ENCODE results near the gene CFAP73. TPM values are rescaled to one million over a fixed set of nuclear protein-coding genes. Genes with fewer than 3 reads are reported as not detected.

The CFAP73 gene
- total and polyA plus RNA-seq, 2 experiments from 2014 or later: 0.50 to 0.59 TPM

DNA sequence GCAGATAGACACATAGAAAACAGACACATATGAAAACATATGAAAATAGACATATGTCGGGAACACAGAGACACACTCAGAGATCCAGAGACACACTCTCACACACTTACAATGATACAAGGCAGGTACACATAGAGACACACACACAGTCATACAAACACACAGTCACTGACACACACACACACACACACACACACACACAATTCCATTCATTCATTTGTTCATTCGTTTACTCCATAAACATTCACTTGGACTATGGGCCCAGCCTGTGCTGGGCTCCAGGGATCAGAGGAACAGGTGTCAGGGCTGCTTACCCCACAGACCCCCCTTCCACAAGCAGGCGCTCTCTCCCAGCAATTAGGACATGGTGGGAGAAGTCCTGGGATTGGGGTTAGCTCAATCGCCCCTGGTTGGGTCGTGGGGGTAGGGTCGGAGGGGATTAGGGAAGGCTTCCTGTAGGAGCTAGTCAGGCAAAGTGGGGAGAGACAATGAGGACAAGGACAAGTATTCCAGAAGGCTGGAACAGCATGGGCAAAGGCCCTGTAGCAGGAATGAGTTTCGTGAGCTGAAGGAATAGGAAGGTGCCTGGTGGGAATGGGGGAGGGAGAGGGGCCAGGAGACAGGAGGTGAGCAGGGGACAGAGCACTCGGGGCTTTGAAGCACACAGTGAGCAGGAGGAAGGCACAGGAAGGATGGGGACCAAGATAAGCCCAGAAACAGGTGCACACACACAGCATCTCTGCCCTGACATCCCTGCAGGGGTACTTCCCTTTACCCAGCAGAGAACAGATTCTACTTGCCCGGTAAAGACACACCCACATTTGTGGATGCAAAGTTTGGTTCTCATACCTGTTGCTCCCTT, 20.5 kb upstream of the CFAP73 start:
- DNase-seq (ENCODE audit: low spot score) (no peak), ATAC-seq (peak; percentile 18; the same call in 2 of the 3 replicates)
- H3K4me3 Mint-ChIP-seq: no peak overlapping the region
- Histone ChIP-seq H3K9me2 (ENCODE audit: insufficient read depth) (no peaks in the 10 kb centered on the region), H3K36me3 (ENCODE audit: insufficient read depth) (no peaks in the 10 kb centered on the region), H3K4me1 (ENCODE audit: insufficient read depth) (no peaks in the 10 kb centered on the region), H3K27me3 (ENCODE audit: insufficient read depth) (no peaks in the 10 kb centered on the region), H4K20me1 (replicated peaks; ENCODE audit: insufficient read depth) (peaks cover 3% of the 10 kb centered on the region; the same call in 1 of the 2 replicates), H3K4me3 (no peak overlapping the region), H2AFZ (no peak overlapping the region), H3K27ac (ENCODE audit: low read depth) (no peak overlapping the region), H3K79me2 (replicated peaks; ENCODE audit: insufficient read depth) (no peaks in the 10 kb centered on the region), H3F3A (replicated peaks; ENCODE audit: low read depth) (no peaks in the 10 kb centered on the region), H3K4me2 (no peak overlapping the region)
- TF ChIP-seq POLR2AphosphoS5 (IDR thresholded peaks at IDR 0.05; ENCODE audit: low read depth) (no peak), CREB1 (CRISPR knock-in tag; IDR thresholded peaks at IDR 0.05; ENCODE audit: low read depth) (no peak), EZH2phosphoT487 (IDR thresholded peaks at IDR 0.05; ENCODE audit: unreplicated experiment) (no peak)
- TF ChIP-seq, protein P1, sequence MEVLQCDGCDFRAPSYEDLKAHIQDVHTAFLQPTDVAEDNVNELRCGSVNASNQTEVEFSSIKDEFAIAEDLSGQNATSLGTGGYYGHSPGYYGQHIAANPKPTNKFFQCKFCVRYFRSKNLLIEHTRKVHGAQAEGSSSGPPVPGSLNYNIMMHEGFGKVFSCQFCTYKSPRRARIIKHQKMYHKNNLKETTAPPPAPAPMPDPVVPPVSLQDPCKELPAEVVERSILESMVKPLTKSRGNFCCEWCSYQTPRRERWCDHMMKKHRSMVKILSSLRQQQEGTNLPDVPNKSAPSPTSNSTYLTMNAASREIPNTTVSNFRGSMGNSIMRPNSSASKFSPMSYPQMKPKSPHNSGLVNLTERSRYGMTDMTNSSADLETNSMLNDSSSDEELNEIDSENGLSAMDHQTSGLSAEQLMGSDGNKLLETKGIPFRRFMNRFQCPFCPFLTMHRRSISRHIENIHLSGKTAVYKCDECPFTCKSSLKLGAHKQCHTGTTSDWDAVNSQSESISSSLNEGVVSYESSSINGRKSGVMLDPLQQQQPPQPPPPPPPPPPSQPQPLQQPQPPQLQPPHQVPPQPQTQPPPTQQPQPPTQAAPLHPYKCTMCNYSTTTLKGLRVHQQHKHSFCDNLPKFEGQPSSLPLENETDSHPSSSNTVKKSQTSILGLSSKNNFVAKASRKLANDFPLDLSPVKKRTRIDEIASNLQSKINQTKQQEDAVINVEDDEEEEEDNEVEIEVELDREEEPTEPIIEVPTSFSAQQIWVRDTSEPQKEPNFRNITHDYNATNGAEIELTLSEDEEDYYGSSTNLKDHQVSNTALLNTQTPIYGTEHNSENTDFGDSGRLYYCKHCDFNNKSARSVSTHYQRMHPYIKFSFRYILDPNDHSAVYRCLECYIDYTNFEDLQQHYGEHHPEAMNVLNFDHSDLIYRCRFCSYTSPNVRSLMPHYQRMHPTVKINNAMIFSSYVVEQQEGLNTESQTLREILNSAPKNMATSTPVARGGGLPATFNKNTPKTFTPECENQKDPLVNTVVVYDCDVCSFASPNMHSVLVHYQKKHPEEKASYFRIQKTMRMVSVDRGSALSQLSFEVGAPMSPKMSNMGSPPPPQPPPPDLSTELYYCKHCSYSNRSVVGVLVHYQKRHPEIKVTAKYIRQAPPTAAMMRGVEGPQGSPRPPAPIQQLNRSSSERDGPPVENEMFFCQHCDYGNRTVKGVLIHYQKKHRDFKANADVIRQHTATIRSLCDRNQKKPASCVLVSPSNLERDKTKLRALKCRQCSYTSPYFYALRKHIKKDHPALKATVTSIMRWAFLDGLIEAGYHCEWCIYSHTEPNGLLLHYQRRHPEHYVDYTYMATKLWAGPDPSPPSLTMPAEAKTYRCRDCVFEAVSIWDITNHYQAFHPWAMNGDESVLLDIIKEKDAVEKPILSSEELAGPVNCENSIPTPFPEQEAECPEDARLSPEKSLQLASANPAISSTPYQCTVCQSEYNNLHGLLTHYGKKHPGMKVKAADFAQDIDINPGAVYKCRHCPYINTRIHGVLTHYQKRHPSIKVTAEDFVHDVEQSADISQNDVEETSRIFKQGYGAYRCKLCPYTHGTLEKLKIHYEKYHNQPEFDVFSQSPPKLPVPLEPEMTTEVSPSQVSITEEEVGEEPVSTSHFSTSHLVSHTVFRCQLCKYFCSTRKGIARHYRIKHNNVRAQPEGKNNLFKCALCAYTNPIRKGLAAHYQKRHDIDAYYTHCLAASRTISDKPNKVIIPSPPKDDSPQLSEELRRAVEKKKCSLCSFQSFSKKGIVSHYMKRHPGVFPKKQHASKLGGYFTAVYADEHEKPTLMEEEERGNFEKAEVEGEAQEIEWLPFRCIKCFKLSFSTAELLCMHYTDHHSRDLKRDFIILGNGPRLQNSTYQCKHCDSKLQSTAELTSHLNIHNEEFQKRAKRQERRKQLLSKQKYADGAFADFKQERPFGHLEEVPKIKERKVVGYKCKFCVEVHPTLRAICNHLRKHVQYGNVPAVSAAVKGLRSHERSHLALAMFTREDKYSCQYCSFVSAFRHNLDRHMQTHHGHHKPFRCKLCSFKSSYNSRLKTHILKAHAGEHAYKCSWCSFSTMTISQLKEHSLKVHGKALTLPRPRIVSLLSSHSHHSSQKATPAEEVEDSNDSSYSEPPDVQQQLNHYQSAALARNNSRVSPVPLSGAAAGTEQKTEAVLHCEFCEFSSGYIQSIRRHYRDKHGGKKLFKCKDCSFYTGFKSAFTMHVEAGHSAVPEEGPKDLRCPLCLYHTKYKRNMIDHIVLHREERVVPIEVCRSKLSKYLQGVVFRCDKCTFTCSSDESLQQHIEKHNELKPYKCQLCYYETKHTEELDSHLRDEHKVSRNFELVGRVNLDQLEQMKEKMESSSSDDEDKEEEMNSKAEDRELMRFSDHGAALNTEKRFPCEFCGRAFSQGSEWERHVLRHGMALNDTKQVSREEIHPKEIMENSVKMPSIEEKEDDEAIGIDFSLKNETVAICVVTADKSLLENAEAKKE (CRISPR knock-in tag; IDR thresholded peaks at IDR 0.05): no peak
- TF ChIP-seq, protein P2, sequence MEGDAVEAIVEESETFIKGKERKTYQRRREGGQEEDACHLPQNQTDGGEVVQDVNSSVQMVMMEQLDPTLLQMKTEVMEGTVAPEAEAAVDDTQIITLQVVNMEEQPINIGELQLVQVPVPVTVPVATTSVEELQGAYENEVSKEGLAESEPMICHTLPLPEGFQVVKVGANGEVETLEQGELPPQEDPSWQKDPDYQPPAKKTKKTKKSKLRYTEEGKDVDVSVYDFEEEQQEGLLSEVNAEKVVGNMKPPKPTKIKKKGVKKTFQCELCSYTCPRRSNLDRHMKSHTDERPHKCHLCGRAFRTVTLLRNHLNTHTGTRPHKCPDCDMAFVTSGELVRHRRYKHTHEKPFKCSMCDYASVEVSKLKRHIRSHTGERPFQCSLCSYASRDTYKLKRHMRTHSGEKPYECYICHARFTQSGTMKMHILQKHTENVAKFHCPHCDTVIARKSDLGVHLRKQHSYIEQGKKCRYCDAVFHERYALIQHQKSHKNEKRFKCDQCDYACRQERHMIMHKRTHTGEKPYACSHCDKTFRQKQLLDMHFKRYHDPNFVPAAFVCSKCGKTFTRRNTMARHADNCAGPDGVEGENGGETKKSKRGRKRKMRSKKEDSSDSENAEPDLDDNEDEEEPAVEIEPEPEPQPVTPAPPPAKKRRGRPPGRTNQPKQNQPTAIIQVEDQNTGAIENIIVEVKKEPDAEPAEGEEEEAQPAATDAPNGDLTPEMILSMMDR (conservative IDR thresholded peaks at IDR 0.05; ENCODE audit: low read depth in 2 of 2): peak; percentile 8 to 51; a peak in 2 of 4 replicates
- no peak overlapping the region for H3K27ac Mint-ChIP-seq
- H3K36me3 Mint-ChIP-seq (ENCODE audit: low read depth): peaks cover 2% of the 10 kb centered on the region; the same call in 1 of the 3 replicates
- peaks cover 4% of the 10 kb centered on the region; the same call in 2 of the 3 replicates for H3K4me1 Mint-ChIP-seq
- peaks cover 10% of the 10 kb centered on the region for H3K27me3 Mint-ChIP-seq (ENCODE audit: insufficient read depth, low read depth, poor library complexity)
- H3K9me3 Mint-ChIP-seq: no peaks in the 10 kb centered on the region; the same call in 2 of the 3 replicates
